K562 (cell line): Measurements from ENCODE around the gene GALM.

ENCODE experiments used
- ARID2 ChIP-seq: fragments of 450-650 bp; IDR thresholded peaks from 2 replicates; pipeline ENCODE4 v1.6.1; 2017; ENCODE audit warnings: antibody characterized with exemption, mild to moderate bottlenecking
- MTA1 ChIP-seq: fragments of 450-650 bp; IDR thresholded peaks from 2 replicates; pipeline ENCODE4 v1.6.1; 2017; ENCODE audit warnings: borderline replicate concordance
- MXI1 ChIP-seq: IDR thresholded peaks from 2 replicates; pipeline ENCODE4 v1.6.1; 2011; ENCODE audit warnings: low read depth, mild to moderate bottlenecking, improper control_type of control experiment, low read length
- NBN ChIP-seq: fragments of 450-650 bp; IDR thresholded peaks from 2 replicates; pipeline ENCODE4 v1.6.1; 2016; ENCODE audit warnings: low read depth, mild to moderate bottlenecking
- NEUROD1 ChIP-seq: fragments of 150-350 bp; IDR thresholded peaks from 2 replicates; pipeline ENCODE4 v1.6.1; 2014; ENCODE audit warnings: borderline replicate concordance, low read length, low read depth; ENCODE audit not compliant: partially characterized antibody
- PCBP1 ChIP-seq: fragments of 200-400 bp; formaldehyde crosslinking; IDR thresholded peaks from 2 replicates; pipeline ENCODE4 v1.6.1; 2018; ENCODE audit warnings: mild to moderate bottlenecking, low read depth, low read length; ENCODE audit not compliant: poor library complexity, severe bottlenecking
- PHF8 ChIP-seq: fragments of 200-600 bp; sonication (generic); IDR thresholded peaks from 2 replicates; pipeline ENCODE4 v1.6.1; 2012; ENCODE audit warnings: mixed run types, mild to moderate bottlenecking, inconsistent platforms, low read length, moderate library complexity, borderline replicate concordance
- POLR2A ChIP-seq: fragments of 450-650 bp; conservative IDR thresholded peaks from 2 replicates; pipeline ENCODE4 v1.6.1; 2016
- SPI1 ChIP-seq: IDR thresholded peaks from 2 replicates; pipeline ENCODE4 v1.6.1; 2011; ENCODE audit warnings: low read depth, low read length, control low read depth, borderline replicate concordance
- TARDBP ChIP-seq: fragments of 450-650 bp; IDR thresholded peaks from 2 replicates; pipeline ENCODE4 v1.6.1; 2016
- TF ChIP-seq, protein P1 (sequence below), 3 experiments: IDR thresholded peaks in 2 of 3; conservative IDR thresholded peaks in 1 of 3; 2 replicates each; pipeline ENCODE4 v1.5.1; 2011 to 2012; ENCODE audit warnings: low read length in 3 of 3, mild to moderate bottlenecking in 3 of 3, control low read depth in 2 of 3, improper control_type of control experiment in 1 of 3, inconsistent platforms in 1 of 3, low read depth in 1 of 3, mixed read lengths in 1 of 3, moderate library complexity in 1 of 3; ENCODE audit not compliant: insufficient read depth in 2 of 3
- TF ChIP-seq, protein P2 (sequence below): fragments of 450-650 bp; formaldehyde crosslinking; IDR thresholded peaks from 2 replicates; pipeline ENCODE4 v1.4.0; 2022; ENCODE audit warnings: missing genetic modification characterization
- TF ChIP-seq, protein P3 (sequence below): fragments of 450-650 bp; IDR thresholded peaks from 2 replicates; pipeline ENCODE4 v1.6.1; 2018; ENCODE audit not compliant: partially characterized antibody

DNA sequence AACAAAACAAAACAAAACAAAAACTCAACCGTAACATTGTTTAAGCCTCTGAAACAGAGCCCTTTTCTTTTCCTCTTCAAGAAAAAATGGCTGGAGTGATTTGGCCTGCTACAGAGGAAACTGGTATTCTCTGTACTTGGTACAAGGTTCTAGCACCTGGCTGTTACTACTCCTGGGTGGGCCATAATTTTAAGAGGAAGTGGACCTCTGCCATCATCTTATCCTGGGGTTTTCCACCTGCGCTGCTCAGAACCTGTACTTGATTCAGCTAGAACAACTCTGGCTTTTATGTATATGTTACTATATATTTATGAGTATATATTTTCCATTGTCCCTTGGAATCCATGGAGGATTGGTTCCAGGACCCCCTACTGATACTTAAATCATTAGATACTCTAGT lies 62.8 kb downstream of the GALM start:
- no peak for TF ChIP-seq PCBP1
- no peak for TF ChIP-seq PHF8
- no peak for TF ChIP-seq SPI1
- no peak for TF ChIP-seq NBN
- TF ChIP-seq, protein P1, sequence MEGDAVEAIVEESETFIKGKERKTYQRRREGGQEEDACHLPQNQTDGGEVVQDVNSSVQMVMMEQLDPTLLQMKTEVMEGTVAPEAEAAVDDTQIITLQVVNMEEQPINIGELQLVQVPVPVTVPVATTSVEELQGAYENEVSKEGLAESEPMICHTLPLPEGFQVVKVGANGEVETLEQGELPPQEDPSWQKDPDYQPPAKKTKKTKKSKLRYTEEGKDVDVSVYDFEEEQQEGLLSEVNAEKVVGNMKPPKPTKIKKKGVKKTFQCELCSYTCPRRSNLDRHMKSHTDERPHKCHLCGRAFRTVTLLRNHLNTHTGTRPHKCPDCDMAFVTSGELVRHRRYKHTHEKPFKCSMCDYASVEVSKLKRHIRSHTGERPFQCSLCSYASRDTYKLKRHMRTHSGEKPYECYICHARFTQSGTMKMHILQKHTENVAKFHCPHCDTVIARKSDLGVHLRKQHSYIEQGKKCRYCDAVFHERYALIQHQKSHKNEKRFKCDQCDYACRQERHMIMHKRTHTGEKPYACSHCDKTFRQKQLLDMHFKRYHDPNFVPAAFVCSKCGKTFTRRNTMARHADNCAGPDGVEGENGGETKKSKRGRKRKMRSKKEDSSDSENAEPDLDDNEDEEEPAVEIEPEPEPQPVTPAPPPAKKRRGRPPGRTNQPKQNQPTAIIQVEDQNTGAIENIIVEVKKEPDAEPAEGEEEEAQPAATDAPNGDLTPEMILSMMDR (IDR thresholded peaks at IDR 0.05 in 2 of 3, conservative IDR thresholded peaks at IDR 0.05 in 1 of 3; ENCODE audit: insufficient read depth in 2 of 3, low read depth in 1 of 3, low read length in 3 of 3), result no peak
- TF ChIP-seq, protein P2, sequence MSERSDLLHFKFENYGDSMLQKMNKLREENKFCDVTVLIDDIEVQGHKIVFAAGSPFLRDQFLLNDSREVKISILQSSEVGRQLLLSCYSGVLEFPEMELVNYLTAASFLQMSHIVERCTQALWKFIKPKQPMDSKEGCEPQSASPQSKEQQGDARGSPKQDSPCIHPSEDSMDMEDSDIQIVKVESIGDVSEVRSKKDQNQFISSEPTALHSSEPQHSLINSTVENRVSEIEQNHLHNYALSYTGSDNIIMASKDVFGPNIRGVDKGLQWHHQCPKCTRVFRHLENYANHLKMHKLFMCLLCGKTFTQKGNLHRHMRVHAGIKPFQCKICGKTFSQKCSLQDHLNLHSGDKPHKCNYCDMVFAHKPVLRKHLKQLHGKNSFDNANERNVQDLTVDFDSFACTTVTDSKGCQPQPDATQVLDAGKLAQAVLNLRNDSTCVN (CRISPR knock-in tag), result no peak
- TF ChIP-seq MXI1, result no peak
- no peak for TF ChIP-seq ARID2
- no peak for TF ChIP-seq TARDBP
- TF ChIP-seq MTA1, result no peak
- TF ChIP-seq NEUROD1, result no peak
- TF ChIP-seq POLR2A, result no peak
- TF ChIP-seq, protein P3, sequence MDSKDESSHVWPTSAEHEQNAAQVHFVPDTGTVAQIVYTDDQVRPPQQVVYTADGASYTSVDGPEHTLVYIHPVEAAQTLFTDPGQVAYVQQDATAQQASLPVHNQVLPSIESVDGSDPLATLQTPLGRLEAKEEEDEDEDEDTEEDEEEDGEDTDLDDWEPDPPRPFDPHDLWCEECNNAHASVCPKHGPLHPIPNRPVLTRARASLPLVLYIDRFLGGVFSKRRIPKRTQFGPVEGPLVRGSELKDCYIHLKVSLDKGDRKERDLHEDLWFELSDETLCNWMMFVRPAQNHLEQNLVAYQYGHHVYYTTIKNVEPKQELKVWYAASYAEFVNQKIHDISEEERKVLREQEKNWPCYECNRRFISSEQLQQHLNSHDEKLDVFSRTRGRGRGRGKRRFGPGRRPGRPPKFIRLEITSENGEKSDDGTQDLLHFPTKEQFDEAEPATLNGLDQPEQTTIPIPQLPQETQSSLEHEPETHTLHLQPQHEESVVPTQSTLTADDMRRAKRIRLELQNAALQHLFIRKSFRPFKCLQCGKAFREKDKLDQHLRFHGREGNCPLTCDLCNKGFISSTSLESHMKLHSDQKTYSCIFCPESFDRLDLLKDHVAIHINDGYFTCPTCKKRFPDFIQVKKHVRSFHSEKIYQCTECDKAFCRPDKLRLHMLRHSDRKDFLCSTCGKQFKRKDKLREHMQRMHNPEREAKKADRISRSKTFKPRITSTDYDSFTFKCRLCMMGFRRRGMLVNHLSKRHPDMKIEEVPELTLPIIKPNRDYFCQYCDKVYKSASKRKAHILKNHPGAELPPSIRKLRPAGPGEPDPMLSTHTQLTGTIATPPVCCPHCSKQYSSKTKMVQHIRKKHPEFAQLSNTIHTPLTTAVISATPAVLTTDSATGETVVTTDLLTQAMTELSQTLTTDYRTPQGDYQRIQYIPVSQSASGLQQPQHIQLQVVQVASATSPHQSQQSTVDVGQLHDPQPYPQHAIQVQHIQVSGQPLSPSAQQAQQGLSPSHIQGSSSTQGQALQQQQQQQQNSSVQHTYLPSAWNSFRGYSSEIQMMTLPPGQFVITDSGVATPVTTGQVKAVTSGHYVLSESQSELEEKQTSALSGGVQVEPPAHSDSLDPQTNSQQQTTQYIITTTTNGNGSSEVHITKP, result no peak
